H1 (cell line): ENCODE data around the gene SPTSSA. TPM values are rescaled to one million over a fixed set of nuclear protein-coding genes. Genes with fewer than 3 reads are reported as not detected.

Experiments
- CTCF ChIA-PET: fragments of 300-600 bp; sonication (Branson Sonifier 250); formaldehyde crosslinking; loops from one replicate; lab custom pipeline; 2021; ENCODE audit not compliant: partially characterized antibody; lab: Charles Lee
- POLR2A ChIA-PET: fragments of 300-600 bp; sonication (Branson Sonifier 250); formaldehyde crosslinking; loops from one replicate; lab custom pipeline; 2021; ENCODE audit warnings: inconsistent platforms; ENCODE audit not compliant: partially characterized antibody; lab: Charles Lee
- DNase-seq, 2 experiments: peaks; one replicate each; pipeline versions ENCODE4 v3.0.0 to v3.0.0-alpha.2; 2010 to 2022; ENCODE audit warnings: low spot score in 2 of 2, low read depth in 1 of 2, mixed read lengths in 1 of 2
- FAIRE-seq: peaks from 2 replicates; lab custom pipeline; 2011; peaks lifted over from hg19 to GRCh38; lab: Jason Lieb, UNC
- H2AFZ ChIP-seq: 2 replicates; pipeline ENCODE4 v1.8.1; 2012; ENCODE audit warnings: low read length, inconsistent platforms
- H2AK5ac ChIP-seq: 2 replicates; pipeline ENCODE4 v1.6.1; 2013; ENCODE audit warnings: low read depth, low read length
- H2BK120ac ChIP-seq: replicated peaks from 2 replicates; pipeline ENCODE3; 2013; ENCODE audit warnings: low read depth, low read length, inconsistent platforms
- H2BK12ac ChIP-seq: 2 replicates; pipeline ENCODE4 v1.6.1; 2013; ENCODE audit warnings: low read depth, low read length
- H2BK15ac ChIP-seq: 2 replicates; pipeline ENCODE4 v1.6.1; 2013; ENCODE audit warnings: low read length
- H2BK20ac ChIP-seq: 2 replicates; pipeline ENCODE4 v1.6.1; 2013; ENCODE audit warnings: low read length
- H2BK5ac ChIP-seq: 2 replicates; pipeline ENCODE4 v1.6.1; 2013; ENCODE audit warnings: low read depth, low read length
- H3K14ac ChIP-seq: 2 replicates; pipeline ENCODE4 v1.6.1; 2013; ENCODE audit warnings: inconsistent platforms; ENCODE audit not compliant: insufficient read length
- H3K18ac ChIP-seq: 2 replicates; pipeline ENCODE4 v1.6.1; 2013; ENCODE audit warnings: low read length; ENCODE audit errors: extremely low read depth
- H3K23ac ChIP-seq: 2 replicates; pipeline ENCODE4 v1.6.1; 2013; ENCODE audit warnings: inconsistent platforms; ENCODE audit not compliant: insufficient read length
- H3K23me2 ChIP-seq: 2 replicates; pipeline ENCODE4 v1.6.1; 2013; ENCODE audit warnings: low read depth, low read length
- H3K27ac ChIP-seq: 2 replicates; pipeline ENCODE4 v1.6.1; 2011; ENCODE audit warnings: low read depth, low read length, inconsistent platforms
- H3K27me3 ChIP-seq, 4 experiments: replicated peaks in 1 of 4; 1 replicate in 1 of 4; 2 replicates in 3 of 4; pipeline versions ENCODE4 v1.6.1 to v1.8.1; 2011 to 2013; ENCODE audit warnings: low read length in 3 of 4, mild to moderate bottlenecking in 3 of 4, inconsistent platforms in 2 of 4, mixed read lengths in 2 of 4, moderate library complexity in 1 of 4; ENCODE audit not compliant: control insufficient read depth in 3 of 4, insufficient read depth in 3 of 4; ENCODE audit errors: extremely low read depth in 1 of 4
- H3K36me3 ChIP-seq, 4 experiments: 2 replicates each; pipeline versions ENCODE4 v1.6.1 to v1.8.1; 2011 to 2013; ENCODE audit warnings: mild to moderate bottlenecking in 4 of 4, low read length in 3 of 4, moderate library complexity in 2 of 4, control low read depth in 1 of 4, inconsistent platforms in 1 of 4; ENCODE audit not compliant: insufficient read depth in 4 of 4, control insufficient read depth in 2 of 4
- H3K4ac ChIP-seq: replicated peaks from 2 replicates; pipeline ENCODE3; 2013; ENCODE audit warnings: low read length, low read depth, mixed read lengths, inconsistent platforms; ENCODE audit not compliant: insufficient read length
- H3K4me1 ChIP-seq, 4 experiments: replicated peaks in 1 of 4; 1 replicate in 1 of 4; 2 replicates in 3 of 4; pipeline versions ENCODE4 v1.6.1 to v1.8.1; 2011 to 2013; ENCODE audit warnings: low read length in 3 of 4, inconsistent platforms in 2 of 4, mixed read lengths in 1 of 4; ENCODE audit not compliant: insufficient read depth in 4 of 4, control insufficient read depth in 3 of 4
- H3K4me2 ChIP-seq, 2 experiments: 2 replicates each; pipeline versions ENCODE4 v1.6.1 to v1.8.1; 2011 to 2013; ENCODE audit warnings: low read depth in 2 of 2, low read length in 2 of 2, control low read depth in 1 of 2, inconsistent platforms in 1 of 2, mild to moderate bottlenecking in 1 of 2; ENCODE audit not compliant: insufficient read depth in 1 of 2
- H3K4me3 ChIP-seq, 4 experiments: fragments of 200-600, 300-600 bp in 1 of 4; sonication (generic), shearing (Covaris generic), sonication (Bioruptor Twin) in 1 of 4; 2 replicates each; pipeline versions ENCODE4 v1.5.1 to v1.8.1; 2011 to 2016; ENCODE audit warnings: low read length in 4 of 4, low read depth in 3 of 4, control low read depth in 2 of 4, inconsistent platforms in 2 of 4, mild to moderate bottlenecking in 2 of 4, mixed read lengths in 1 of 4, moderate library complexity in 1 of 4; ENCODE audit not compliant: insufficient read depth in 2 of 4; ENCODE audit errors: extremely low read depth in 1 of 4
- H3K56ac ChIP-seq: replicated peaks from 2 replicates; pipeline ENCODE3; 2013; ENCODE audit warnings: low read depth, mild to moderate bottlenecking, mixed read lengths, low read length, inconsistent platforms; ENCODE audit not compliant: insufficient read length
- H3K79me1 ChIP-seq: 2 replicates; pipeline ENCODE4 v1.6.1; 2013; ENCODE audit warnings: low read depth, low read length, control low read depth
- H3K79me2 ChIP-seq, 2 experiments: 2 replicates each; pipeline versions ENCODE4 v1.6.1 to v1.8.1; 2012 to 2013; ENCODE audit warnings: low read length in 2 of 2, mild to moderate bottlenecking in 2 of 2, inconsistent platforms in 1 of 2; ENCODE audit not compliant: insufficient read depth in 2 of 2, control insufficient read depth in 1 of 2
- H3K9ac ChIP-seq, 4 experiments: replicated peaks in 1 of 4; 1 replicate in 1 of 4; 2 replicates in 3 of 4; pipeline versions ENCODE4 v1.6.1 to v1.8.1; 2011 to 2013; ENCODE audit warnings: low read depth in 3 of 4, low read length in 3 of 4, control low read depth in 2 of 4, mild to moderate bottlenecking in 2 of 4, moderate library complexity in 2 of 4, inconsistent platforms in 1 of 4; ENCODE audit errors: extremely low read depth in 1 of 4
- H3K9me3 ChIP-seq, 2 experiments: 2 replicates each; pipeline versions ENCODE4 v1.6.1 to v1.8.1; 2012 to 2013; ENCODE audit warnings: mild to moderate bottlenecking in 2 of 2, moderate library complexity in 2 of 2, control low read depth in 1 of 2, inconsistent platforms in 1 of 2, low read depth in 1 of 2, low read length in 1 of 2, mixed read lengths in 1 of 2; ENCODE audit not compliant: insufficient read depth in 2 of 2
- H4K20me1 ChIP-seq, 2 experiments: replicated peaks in 1 of 2; 2 replicates each; pipeline versions ENCODE3 to v1.8.1; 2011 to 2013; ENCODE audit warnings: inconsistent platforms in 2 of 2, low read length in 2 of 2, mild to moderate bottlenecking in 1 of 2; ENCODE audit not compliant: insufficient read depth in 2 of 2, control insufficient read depth in 1 of 2
- H4K5ac ChIP-seq: 2 replicates; pipeline ENCODE4 v1.6.1; 2013; ENCODE audit warnings: low read length, low read depth, mixed read lengths, inconsistent platforms; ENCODE audit not compliant: insufficient read length
- H4K8ac ChIP-seq: 2 replicates; pipeline ENCODE4 v1.8.0; 2013; ENCODE audit warnings: mild to moderate bottlenecking, moderate library complexity, low read length, inconsistent platforms; ENCODE audit not compliant: insufficient read depth; ENCODE audit errors: extremely low read depth
- H4K91ac ChIP-seq: replicated peaks from 2 replicates; pipeline ENCODE3; 2013; ENCODE audit warnings: low read length, mixed read lengths, inconsistent platforms; ENCODE audit not compliant: insufficient read length
- RNF2 ChIP-seq: fragments of 200-900, 300-1000 bp; sonication (generic); IDR thresholded peaks from 2 replicates; pipeline ENCODE4 v1.7.1; 2016; ENCODE audit warnings: borderline replicate concordance, low read depth, mild to moderate bottlenecking, antibody characterized with exemption, low read length; ENCODE audit not compliant: poor library complexity, severe bottlenecking; ENCODE audit errors: missing control alignments
- WGBS, 2 experiments: shearing (Covaris generic) in 1 of 2; methylation state at CpG; one replicate each; pipeline versions ENCODE4 v1.1.6 to v1.1.7; 2013 to 2015; ENCODE audit warnings: low lambda C conversion rate in 2 of 2, mixed read lengths in 2 of 2, inconsistent platforms in 1 of 2, low coverage in 1 of 2, missing lambda C conversion rate in 1 of 2; ENCODE audit not compliant: insufficient replicate concordance in 2 of 2, insufficient coverage in 1 of 2, insufficient read length in 1 of 2; ENCODE audit errors: extremely low coverage in 1 of 2, missing lambda C conversion rate in 1 of 2; 5-methylcytosine and 5-hydroxymethylcytosine counted together
- polyA plus RNA-seq, 7 experiments: library from polyadenylated mRNA; depleted of rRNA in 3 of 7; stranded (reverse) in 5 of 7; unstranded in 2 of 7; fragments of >200 nt in 5 of 7; fragments of 200-250 nt in 2 of 7; gene quantifications; 1 replicate in 5 of 7; 2 replicates in 1 of 7; 4 replicates in 1 of 7; pipeline versions ENCODE4 v1.2.1 to v1.2.3, GENCODE V29; 2011 to 2013; ENCODE audit warnings: missing spikeins in 2 of 7, mixed read lengths in 2 of 7
- total RNA-seq: library from RNA; stranded (reverse); fragmentation: NEBNext Ultra II Directional; extraction: Animal tissue kit (Norgen Biotek cat#: 25700); gene quantifications from 2 replicates; pipeline ENCODE4 v1.2.1, GENCODE V29; 2021

SPTSSA gene
- total and polyA plus RNA-seq, 2 of the 8 experiments (the other 6 are each of a cell fraction or from before 2014, with no cell fraction given) = 24.9 to 28.5 TPM

GRCh38 chr14:34409721-34410120 lies 52.3 kb downstream of the SPTSSA start:
- Histone ChIP-seq H3K27ac (no peak overlapping the region), H4K5ac (no peak overlapping the region), H4K8ac (no peak overlapping the region), H3K23me2 (no peaks in the 10 kb centered on the region), H2AK5ac (no peak overlapping the region), H3K9ac (no peak overlapping the region), H3K4me2 (no peak overlapping the region), H3K79me2 (no peaks in the 10 kb centered on the region), H2BK20ac (no peak overlapping the region), H2AFZ (no peak overlapping the region), H3K36me3 (no peaks in the 10 kb centered on the region), H3K9me3 (peaks cover 0 to 13% of the 10 kb centered on the region in 2 experiments; a peak in 1 of 4 replicates), H3K79me1 (no peaks in the 10 kb centered on the region), H2BK15ac (no peak overlapping the region), H3K4ac (no peak overlapping the region), H2BK5ac (no peak overlapping the region), H4K20me1 (no peaks in the 10 kb centered on the region), H3K14ac (no peak overlapping the region), H3K56ac (no peak overlapping the region), H2BK120ac (no peak overlapping the region), H3K4me3 (no peak overlapping the region), H3K18ac (no peak overlapping the region), H4K91ac (no peak overlapping the region), H3K27me3 (no peaks in the 10 kb centered on the region), H3K4me1 (no peaks in the 10 kb centered on the region), H3K23ac (no peak overlapping the region), H2BK12ac (no peak overlapping the region)
- FAIRE-seq (no peak), DNase-seq (no peak)
- 85% methylated on average over 2 of the region's 2 CpGs; no CpG with 5 or more reads in 1 of the 2 experiments for WGBS, 2 experiments
- CTCF ChIA-PET = no interaction called here
- POLR2A ChIA-PET = interaction anchor here (1.6 kb wide), 1 partner anchor 21 kb away, joined by 5 read pairs; no protein-coding TSS in a partner anchor
- no peak for TF ChIP-seq RNF2
